ENCODE data around the gene CD274.
"Not testable (repeated sequence)": the region's sequence is repeated elsewhere in the genome, so short reads cannot be mapped to it uniquely, and the experiment has no call there.

The CD274 gene

GRCh38 chr9:5438301-5439162 lies 11.8 kb upstream of the CD274 start:
- DNase-seq (ENCODE audit: low read depth), result peak; percentile 10

GRCh38 chr9:5440426-5440825 lies 9.9 kb upstream of the CD274 start:
- DNase-seq (ENCODE audit: low read depth), result no peak

GRCh38 chr9:5441043-5441442 lies 9.3 kb upstream of the CD274 start:
- no peak for DNase-seq (ENCODE audit: low read depth)

GRCh38 chr9:5442400-5443011 lies 7.8 kb upstream of the CD274 start:
- DNase-seq (ENCODE audit: low read depth), result peak; percentile 54

GRCh38 chr9:5443850-5444249 lies 6.5 kb upstream of the CD274 start:
- no peak for DNase-seq (ENCODE audit: low read depth)

GRCh38 chr9:5445096-5445495 lies 5.2 kb upstream of the CD274 start:
- DNase-seq (ENCODE audit: low read depth), result not testable (repeated sequence)

GRCh38 chr9:5445886-5446285 lies 4.5 kb upstream of the CD274 start:
- DNase-seq (ENCODE audit: low read depth), result no peak

- DNase-seq (ENCODE audit: low read depth), result no peak
These were observed 3.7 kb upstream of the CD274 start for GRCh38 chr9:5446451-5447236.

GRCh38 chr9:5447337-5447736 lies 3.0 kb upstream of the CD274 start:
- no peak for DNase-seq (ENCODE audit: low read depth)

GRCh38 chr9:5448016-5448415 lies 2.3 kb upstream of the CD274 start:
- DNase-seq (ENCODE audit: low read depth), result no peak

- DNase-seq (ENCODE audit: low read depth), result no peak
These were observed 1.6 kb upstream of the CD274 start for GRCh38 chr9:5448461-5449435.

- DNase-seq (ENCODE audit: low read depth), result no peak
These were observed 602 bp upstream of the CD274 start for GRCh38 chr9:5449521-5450358.

GRCh38 chr9:5452286-5452609 lies 1.9 kb downstream of the CD274 start:
- no peak for DNase-seq (ENCODE audit: low read depth)

- DNase-seq (ENCODE audit: low read depth), result no peak
These were observed 2.7 kb downstream of the CD274 start for GRCh38 chr9:5453004-5453403.

GRCh38 chr9:5453673-5454072 lies 3.3 kb downstream of the CD274 start:
- DNase-seq (ENCODE audit: low read depth), result no peak

GRCh38 chr9:5455181-5455580 lies 4.8 kb downstream of the CD274 start:
- DNase-seq (ENCODE audit: low read depth), result no peak

- no peak for DNase-seq (ENCODE audit: low read depth)
These were observed 9.0 kb downstream of the CD274 start for GRCh38 chr9:5459289-5459829.

GRCh38 chr9:5460157-5460556 lies 9.8 kb downstream of the CD274 start:
- no peak for DNase-seq (ENCODE audit: low read depth)

- not testable (repeated sequence) for DNase-seq (ENCODE audit: low read depth)
These were observed 14.5 kb downstream of the CD274 start for GRCh38 chr9:5464831-5465330.

- DNase-seq (ENCODE audit: low read depth), result no peak
These were observed 15.7 kb downstream of the CD274 start for GRCh38 chr9:5466005-5466404.

Data from fibroblast of gingiva (primary cell).